Measurements from ENCODE around the gene WNT2B.

DNA sequence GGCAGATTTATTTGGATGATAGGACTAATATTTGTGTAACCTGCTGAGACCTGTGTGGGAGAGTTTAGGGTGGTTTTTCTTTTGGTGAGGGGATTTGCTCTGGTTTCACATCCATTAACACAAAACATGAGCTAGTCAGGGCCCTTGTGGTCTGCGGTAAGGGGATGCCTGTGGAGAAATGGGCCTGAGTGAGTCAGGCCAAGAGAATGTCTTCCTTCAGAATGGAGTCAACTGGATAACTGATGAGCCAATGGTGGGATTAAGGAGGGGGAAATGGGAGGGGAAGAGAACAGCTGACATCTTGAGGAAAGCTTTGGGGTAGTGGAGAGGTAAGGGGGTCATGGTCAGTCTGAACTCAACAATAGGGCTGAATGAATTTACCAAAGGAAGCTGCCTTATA, 13.9 kb downstream of the WNT2B start:
- TF ChIP-seq POLR2A (IDR thresholded peaks at IDR 0.05) (no peak), POLR2AphosphoS5 (IDR thresholded peaks at IDR 0.05) (no peak)
- TF ChIP-seq, protein P1, sequence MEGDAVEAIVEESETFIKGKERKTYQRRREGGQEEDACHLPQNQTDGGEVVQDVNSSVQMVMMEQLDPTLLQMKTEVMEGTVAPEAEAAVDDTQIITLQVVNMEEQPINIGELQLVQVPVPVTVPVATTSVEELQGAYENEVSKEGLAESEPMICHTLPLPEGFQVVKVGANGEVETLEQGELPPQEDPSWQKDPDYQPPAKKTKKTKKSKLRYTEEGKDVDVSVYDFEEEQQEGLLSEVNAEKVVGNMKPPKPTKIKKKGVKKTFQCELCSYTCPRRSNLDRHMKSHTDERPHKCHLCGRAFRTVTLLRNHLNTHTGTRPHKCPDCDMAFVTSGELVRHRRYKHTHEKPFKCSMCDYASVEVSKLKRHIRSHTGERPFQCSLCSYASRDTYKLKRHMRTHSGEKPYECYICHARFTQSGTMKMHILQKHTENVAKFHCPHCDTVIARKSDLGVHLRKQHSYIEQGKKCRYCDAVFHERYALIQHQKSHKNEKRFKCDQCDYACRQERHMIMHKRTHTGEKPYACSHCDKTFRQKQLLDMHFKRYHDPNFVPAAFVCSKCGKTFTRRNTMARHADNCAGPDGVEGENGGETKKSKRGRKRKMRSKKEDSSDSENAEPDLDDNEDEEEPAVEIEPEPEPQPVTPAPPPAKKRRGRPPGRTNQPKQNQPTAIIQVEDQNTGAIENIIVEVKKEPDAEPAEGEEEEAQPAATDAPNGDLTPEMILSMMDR (IDR thresholded peaks at IDR 0.05) = no peak

All from gastroesophageal sphincter (tissue), 3 donors.